GM18520 (cell line): ENCODE measurements around the gene NTRK2.

Experiments used
- ATAC-seq: cut with Tn5 transposase; IDR thresholded peaks from one replicate; pipeline ENCODE4 v1.9.1; 2021; ENCODE audit not compliant: unreplicated experiment

NTRK2 gene

GRCh38 chr9:84731696-84732095 lies 62.2 kb downstream of the NTRK2 start:
- ATAC-seq, result no peak

GRCh38 chr9:84736081-84736480 lies 66.6 kb downstream of the NTRK2 start:
- ATAC-seq, result no peak

- no peak for ATAC-seq
These were observed 67.0 kb downstream of the NTRK2 start for GRCh38 chr9:84736536-84736935.

DNA sequence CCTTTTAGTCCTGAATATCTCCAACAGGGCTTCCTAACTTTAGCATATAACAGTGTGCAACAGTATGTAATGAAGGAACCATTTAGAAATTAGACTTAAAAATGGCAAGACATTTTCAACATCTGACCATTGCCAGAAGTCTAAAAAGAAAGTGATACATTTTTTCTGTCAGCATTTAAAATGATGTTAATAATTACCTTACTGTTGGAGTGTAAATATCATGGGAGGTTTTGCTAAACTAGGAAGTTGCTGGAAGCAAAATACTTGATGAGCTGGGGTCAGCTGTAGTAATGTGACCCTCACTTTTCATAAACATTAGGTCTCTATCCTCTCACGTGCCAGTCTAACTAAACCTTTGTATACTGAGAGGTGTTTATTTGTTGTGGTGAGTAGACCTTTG lies 68.8 kb downstream of the NTRK2 start:
- ATAC-seq, result no peak

DNA sequence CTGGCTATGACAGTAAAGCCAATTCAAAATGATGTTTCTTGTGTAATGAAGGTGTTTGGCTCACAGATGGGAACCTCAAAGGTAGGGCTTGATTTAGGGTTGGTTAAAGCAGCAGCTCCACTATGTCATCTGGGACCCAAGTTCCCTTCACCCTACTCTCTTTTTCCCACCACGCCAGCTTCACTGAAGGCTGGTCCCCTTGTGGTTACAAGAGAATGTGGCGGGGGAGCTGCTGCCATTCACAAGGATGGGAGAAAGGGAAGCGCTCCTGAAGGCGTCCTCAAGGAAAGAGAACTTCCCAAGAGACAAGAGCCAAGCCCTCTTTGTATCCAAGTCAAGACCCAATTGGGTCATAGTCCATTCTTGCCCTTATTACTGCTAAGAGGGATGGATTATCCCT lies 72.7 kb downstream of the NTRK2 start:
- ATAC-seq, result no peak

- ATAC-seq, result no peak
These were observed 74.7 kb downstream of the NTRK2 start for GRCh38 chr9:84744195-84744594.

- ATAC-seq, result no peak
These were observed 75.2 kb downstream of the NTRK2 start for GRCh38 chr9:84744726-84745125.

- ATAC-seq, result no peak
These were observed 78.6 kb downstream of the NTRK2 start for GRCh38 chr9:84748112-84748511.

DNA sequence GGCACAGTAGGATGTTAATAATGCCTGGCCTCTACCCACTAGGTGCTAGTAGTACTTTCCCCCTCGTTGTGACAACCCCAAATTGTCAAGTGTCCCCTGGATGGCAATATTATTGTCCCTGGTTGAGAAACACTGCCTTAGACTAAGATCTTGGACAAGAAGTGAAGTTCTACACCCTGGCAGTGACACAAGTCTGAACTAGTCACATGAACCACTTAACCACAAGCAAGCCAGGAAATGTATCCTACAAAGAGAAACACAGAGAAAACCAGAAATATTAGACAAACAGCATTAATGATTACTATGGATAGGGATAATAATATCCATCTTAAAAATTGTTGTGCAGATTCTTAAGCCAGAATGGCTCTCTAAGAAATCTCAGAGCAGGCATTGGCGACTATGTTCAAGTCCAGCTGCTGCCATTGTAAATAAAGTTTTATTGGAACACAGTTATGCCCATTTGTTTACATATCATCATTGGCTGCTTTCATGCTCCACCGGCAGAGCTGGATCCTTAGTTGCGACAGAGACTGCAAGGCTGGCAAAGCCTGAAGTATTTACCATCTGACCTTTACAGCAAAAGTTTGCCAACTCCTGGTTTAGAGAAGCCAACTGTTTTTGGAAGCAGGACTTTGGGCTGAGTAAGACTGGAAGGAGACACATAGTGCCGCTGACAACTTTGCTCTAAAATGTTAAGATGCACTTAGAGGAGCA lies 80.8 kb downstream of the NTRK2 start:
- no peak for ATAC-seq

DNA sequence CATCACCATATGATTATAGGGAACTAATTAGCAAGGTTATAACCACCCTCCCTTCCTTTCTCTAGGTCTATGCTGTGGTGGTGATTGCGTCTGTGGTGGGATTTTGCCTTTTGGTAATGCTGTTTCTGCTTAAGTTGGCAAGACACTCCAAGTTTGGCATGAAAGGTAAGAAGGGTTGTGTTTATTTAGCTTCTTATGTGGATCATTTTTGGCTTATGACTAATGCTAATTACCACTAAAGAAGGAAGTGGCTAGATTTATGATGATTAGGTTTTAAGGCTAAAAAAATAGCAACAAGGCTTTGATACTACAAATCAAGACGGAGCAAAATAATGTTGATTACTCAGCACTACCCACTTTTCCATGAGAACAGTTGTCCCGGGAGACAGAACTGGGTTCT lies 82.4 kb downstream of the NTRK2 start:
- no peak for ATAC-seq

DNA sequence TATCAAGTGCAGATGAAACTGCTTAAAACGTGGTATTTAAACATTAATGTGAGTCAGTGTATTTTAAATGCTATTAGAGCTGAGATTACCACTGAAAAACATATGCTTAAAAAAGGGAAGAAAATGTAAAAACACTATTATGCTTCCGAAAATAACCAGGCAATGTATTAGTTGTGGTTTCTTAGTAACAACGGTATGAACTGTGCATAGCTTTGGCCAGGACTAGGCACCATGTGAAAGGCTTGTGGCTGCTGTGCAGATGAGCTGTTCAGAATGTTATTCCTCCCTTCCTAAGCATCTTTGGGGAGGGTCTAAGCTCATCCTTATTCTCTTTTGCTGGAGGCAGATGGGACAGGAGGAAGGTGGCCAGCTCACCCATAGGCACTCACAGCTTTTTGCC lies 84.9 kb downstream of the NTRK2 start:
- ATAC-seq, result no peak

DNA sequence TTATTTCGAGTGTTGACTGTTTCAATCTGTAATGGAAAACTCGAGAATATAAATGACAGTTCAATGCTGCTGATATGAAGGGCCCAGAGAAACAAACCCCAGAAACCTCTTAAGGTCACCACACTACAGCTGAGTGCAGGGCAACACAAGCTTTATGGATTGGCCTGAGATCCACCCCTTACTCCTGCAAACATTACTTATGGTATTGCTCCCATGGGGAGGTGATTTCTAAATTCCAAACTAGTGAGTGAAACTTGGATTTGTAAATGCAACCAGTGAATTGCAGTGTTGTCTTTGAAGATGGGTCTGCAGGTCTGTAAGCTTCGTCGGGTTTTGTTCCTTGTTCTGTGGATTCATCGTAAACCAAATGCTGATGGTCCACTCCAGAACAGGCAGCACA lies 85.4 kb downstream of the NTRK2 start:
- ATAC-seq, result no peak

DNA sequence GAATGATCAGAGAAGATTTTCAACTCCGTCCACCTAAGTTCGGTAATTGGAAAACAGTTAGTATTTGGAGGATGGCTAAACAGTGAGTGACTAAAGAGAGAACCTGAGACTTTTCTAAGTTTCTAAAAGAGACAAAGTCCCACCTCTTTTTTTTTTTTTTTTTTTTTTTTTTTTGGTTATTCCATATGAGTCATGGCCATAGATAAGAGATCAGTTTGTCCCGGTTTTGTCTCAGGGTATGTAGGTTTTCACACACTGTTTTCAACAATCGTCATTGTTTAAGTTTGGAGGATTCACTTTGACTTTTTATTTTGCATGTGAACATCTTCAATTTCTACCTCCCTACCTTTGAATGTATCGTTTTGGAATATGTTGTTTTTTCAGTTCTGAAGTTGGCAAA lies 85.9 kb downstream of the NTRK2 start:
- no peak for ATAC-seq

GRCh38 chr9:84756171-84756570 lies 86.6 kb downstream of the NTRK2 start:
- ATAC-seq, result no peak

DNA sequence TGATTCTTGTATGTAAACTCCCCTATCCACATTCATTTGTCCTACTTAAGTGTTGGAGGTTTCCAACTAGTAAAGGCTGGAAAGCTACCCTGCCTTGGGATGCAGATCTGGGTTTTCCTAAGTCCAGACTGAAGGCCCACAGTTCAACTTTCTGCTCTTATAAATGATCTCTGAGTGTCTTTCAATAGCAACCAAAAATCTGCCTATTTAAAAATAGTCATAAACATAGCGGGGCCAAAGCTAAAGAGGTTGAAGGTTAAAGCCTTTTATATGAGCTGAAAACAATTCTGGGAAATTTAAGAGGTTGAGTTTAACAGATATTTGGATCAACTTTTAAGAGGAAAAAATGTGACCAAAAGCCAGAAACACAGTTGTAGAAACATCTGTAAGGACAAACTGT lies 87.2 kb downstream of the NTRK2 start:
- no peak for ATAC-seq

DNA sequence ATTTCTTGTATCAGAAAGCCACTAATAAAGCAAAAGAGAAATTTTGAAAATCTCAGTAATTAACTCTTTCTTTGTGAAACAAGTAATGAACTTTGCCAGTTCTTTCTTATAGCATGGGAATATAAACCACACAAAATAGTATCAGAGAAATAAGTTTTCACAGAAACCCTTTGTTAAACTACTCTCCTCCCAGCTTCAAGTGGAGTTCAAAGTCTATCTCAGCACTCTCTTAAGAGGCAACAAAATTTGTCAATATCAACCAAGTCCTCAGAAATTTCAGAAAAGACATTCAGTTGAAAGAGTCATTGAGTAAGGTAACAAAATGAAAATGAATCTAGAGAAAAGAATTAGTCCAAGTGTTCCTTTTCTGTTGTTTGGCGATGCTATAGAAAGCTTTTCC lies 89.3 kb downstream of the NTRK2 start:
- peak; percentile 2 for ATAC-seq

- ATAC-seq, result peak; percentile 67
These were observed 89.8 kb downstream of the NTRK2 start for GRCh38 chr9:84759300-84759750.

- no peak for ATAC-seq
These were observed 90.3 kb downstream of the NTRK2 start for GRCh38 chr9:84759804-84760203.

- no peak for ATAC-seq
These were observed 91.7 kb downstream of the NTRK2 start for GRCh38 chr9:84761137-84761808.

DNA sequence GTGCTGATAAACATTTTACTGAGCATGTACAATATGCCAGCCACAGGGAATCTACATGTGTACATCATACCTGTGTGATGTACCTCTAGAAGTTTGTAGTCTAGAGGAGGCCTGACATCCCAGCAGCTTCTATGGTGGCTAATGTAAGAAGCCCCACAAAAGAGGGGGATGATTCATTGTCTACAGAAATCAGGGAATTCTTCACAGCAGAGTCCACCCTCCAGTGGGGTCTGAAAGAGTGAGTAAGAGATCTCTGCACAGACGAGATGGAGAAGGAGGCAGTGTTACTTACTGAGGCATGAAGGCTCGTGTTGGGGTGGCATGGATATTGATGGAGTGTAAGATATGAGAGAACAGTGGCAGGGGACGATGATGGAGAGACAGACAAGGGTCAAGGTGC lies 103.0 kb downstream of the NTRK2 start:
- no peak for ATAC-seq

DNA sequence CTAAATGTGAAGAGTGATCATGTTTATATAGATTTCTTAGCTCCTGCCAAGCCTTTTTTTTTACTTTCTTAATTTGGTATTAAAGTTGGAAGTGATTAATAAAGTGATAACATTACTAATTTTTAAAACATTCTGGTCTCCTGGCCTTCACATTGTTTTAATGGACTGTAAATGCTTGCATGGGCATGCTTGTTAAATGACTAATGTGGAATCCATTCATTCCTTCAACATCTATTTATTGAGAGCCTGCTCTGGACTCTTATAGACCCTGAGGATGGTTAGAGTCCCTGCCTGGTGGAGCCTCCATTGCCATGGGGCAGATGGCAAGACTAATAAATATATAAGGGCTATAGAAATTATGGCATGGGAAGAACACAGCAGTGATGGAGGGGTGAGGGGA lies 103.5 kb downstream of the NTRK2 start:
- no peak for ATAC-seq

DNA sequence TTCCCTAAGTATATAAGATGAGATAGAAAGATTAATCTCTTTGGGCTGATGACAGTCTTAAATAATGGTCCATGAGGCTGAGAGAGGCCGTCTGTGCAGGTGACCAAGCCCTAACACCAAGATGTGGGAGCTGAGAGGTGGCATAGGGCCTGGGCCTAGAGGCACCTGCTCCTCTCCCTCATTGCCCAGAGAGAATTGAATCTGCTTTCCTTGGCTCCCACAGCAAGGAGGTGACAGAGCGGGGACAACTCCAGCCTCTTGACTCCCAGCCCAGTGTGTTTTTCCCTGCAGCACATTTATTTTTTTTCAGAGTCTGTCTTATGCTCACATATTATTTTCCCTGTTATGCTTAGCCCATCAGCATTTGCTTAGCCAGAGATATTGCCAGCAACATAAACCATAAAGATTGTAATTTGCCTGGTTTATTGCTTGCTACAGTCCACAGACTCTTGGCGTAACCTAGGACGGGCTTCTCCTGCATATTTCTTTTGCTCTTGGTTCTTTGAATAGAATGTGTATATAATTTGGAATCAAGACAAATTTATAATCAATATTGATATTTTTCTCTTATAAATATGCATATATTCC lies 105.6 kb downstream of the NTRK2 start:
- no peak for ATAC-seq
